ENCODE data around the gene PITRM1.

The PITRM1 gene

DNA sequence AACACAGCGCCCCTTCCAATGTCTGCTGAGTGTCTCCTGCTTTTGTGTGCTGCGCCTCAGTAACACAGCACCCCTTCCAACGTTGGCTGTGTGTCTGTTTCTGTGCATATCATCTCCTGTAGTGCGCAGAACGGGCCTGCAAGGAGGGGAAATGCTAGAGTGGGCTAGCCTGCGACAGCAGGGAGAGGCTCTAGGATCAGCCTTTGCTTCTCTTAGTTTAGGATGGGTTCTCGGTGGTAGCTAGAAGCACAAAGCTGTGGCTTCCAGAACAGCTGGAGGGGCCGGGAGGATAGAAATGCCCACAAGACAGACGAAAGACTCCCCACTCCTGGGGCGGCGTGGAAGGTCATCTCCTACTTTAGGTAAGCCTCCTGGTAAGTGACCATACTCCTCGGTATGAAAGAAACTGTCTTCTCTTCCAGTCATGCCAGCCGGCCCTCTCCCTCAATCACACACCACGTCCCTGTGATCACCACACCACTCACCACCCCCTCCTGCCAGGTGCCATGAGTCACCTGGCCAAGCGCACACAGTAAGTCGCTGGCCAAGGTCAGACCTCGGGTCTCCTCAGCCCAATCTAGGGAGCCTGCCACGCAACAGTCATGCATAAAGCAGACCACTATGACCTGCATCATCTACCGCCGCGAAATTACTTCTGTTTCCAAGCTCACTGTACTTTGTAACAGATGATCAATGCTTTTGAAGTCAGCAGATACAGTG lies 4.8 kb downstream of the PITRM1 start:
- no peaks in the 10 kb centered on the region for H3K27me3 ChIP-seq (ENCODE audit: control insufficient read depth, insufficient read depth, low read length, poor library complexity, severe bottlenecking)
- peaks cover 10% of the 10 kb centered on the region for H3K36me3 ChIP-seq (ENCODE audit: control insufficient read depth, insufficient read depth, low read length)
- peaks cover 4% of the 10 kb centered on the region for H3K4me1 ChIP-seq (ENCODE audit: control insufficient read depth, insufficient read depth, low read length)
- H3K27ac ChIP-seq (ENCODE audit: insufficient read depth, low read depth, low read length, poor library complexity, severe bottlenecking) = no peak overlapping the region
- no peak overlapping the region for H3K4me3 ChIP-seq (ENCODE audit: insufficient read depth, low read depth, low read length)
- H3K9me3 ChIP-seq (ENCODE audit: control insufficient read depth, low read length) = no peaks in the 10 kb centered on the region
- WGBS, 2 experiments = 91 to 92% methylated on average over 21 of the region's 21 CpGs

- Histone ChIP-seq H3K27me3 (ENCODE audit: control insufficient read depth, insufficient read depth, low read length, poor library complexity, severe bottlenecking) (no peaks in the 10 kb centered on the region), H3K4me1 (ENCODE audit: control insufficient read depth, insufficient read depth, low read length) (peaks cover 1% of the 10 kb centered on the region), H3K4me3 (ENCODE audit: insufficient read depth, low read depth, low read length) (no peak overlapping the region), H3K27ac (ENCODE audit: insufficient read depth, low read depth, low read length, poor library complexity, severe bottlenecking) (no peak overlapping the region), H3K36me3 (ENCODE audit: control insufficient read depth, insufficient read depth, low read length) (peaks cover 10% of the 10 kb centered on the region), H3K9me3 (ENCODE audit: control insufficient read depth, low read length) (no peaks in the 10 kb centered on the region)
- WGBS, 2 experiments = 93 to 99% methylated on average over 10 of the region's 10 CpGs
These were observed 5.9 kb downstream of the PITRM1 start for GRCh38 chr10:3166496-3167290.

- WGBS, 2 experiments = 91 to 97% methylated on average over 9 of the region's 9 CpGs
- H3K9me3 ChIP-seq (ENCODE audit: control insufficient read depth, low read length) = no peaks in the 10 kb centered on the region
- no peak overlapping the region for H3K4me3 ChIP-seq (ENCODE audit: insufficient read depth, low read depth, low read length)
- no peaks in the 10 kb centered on the region for H3K27me3 ChIP-seq (ENCODE audit: control insufficient read depth, insufficient read depth, low read length, poor library complexity, severe bottlenecking)
- H3K27ac ChIP-seq (ENCODE audit: insufficient read depth, low read depth, low read length, poor library complexity, severe bottlenecking) = no peak overlapping the region
- H3K36me3 ChIP-seq (ENCODE audit: control insufficient read depth, insufficient read depth, low read length) = peaks cover 10% of the 10 kb centered on the region
- no peaks in the 10 kb centered on the region for H3K4me1 ChIP-seq (ENCODE audit: control insufficient read depth, insufficient read depth, low read length)
These were observed 7.4 kb downstream of the PITRM1 start for GRCh38 chr10:3165196-3165595.

DNA sequence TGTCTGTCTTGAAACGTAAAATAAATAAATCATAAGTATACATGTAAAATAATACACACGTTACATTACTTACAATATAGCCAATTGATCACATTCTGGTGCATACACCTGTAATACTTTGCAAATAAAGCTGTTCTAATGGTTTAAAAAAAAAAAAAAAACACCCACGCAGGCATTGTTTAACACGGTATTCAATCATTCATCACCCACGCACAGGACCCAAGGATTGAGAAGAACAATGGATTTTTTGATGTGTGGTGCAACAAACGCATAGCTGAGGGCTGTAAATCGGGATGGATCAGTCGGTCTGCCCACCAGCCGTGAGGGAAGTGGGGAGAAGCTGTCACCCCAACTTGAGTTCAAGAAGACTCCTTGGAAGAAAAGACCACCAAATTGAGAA lies 8.7 kb downstream of the PITRM1 start:
- H3K4me1 ChIP-seq (ENCODE audit: control insufficient read depth, insufficient read depth, low read length) = no peaks in the 10 kb centered on the region
- 86 to 90% methylated on average over 6 to 9 of the region's 9 CpGs for WGBS, 2 experiments
- no peaks in the 10 kb centered on the region for H3K27me3 ChIP-seq (ENCODE audit: control insufficient read depth, insufficient read depth, low read length, poor library complexity, severe bottlenecking)
- peaks cover 14% of the 10 kb centered on the region for H3K36me3 ChIP-seq (ENCODE audit: control insufficient read depth, insufficient read depth, low read length)
- H3K9me3 ChIP-seq (ENCODE audit: control insufficient read depth, low read length) = no peaks in the 10 kb centered on the region
- no peak overlapping the region for H3K4me3 ChIP-seq (ENCODE audit: insufficient read depth, low read depth, low read length)
- no peak overlapping the region for H3K27ac ChIP-seq (ENCODE audit: insufficient read depth, low read depth, low read length, poor library complexity, severe bottlenecking)

DNA sequence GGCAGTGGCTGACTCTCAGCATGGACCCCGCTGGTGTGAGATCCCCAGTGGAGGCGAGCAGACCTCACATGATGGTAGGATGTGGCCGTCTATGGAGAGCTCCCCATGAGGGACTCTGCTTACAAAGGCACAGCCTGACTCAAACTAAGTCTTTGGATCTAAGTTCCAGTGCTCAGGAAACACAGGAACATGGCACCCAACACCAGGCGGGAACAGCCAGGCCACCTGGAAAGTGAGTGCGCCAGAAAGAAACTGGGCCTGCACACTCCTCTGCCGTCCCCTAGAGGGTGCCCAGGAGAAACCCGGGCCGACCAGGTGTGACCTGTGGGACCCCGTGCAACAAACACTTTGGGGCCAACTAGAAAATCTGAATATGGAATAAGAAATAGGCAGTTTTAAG lies 10.0 kb downstream of the PITRM1 start:
- peaks cover 22% of the 10 kb centered on the region for H3K36me3 ChIP-seq (ENCODE audit: control insufficient read depth, insufficient read depth, low read length)
- H3K27ac ChIP-seq (ENCODE audit: insufficient read depth, low read depth, low read length, poor library complexity, severe bottlenecking) = no peak overlapping the region
- 91% methylated on average over 9 of the region's 9 CpGs for WGBS, 2 experiments
- H3K4me1 ChIP-seq (ENCODE audit: control insufficient read depth, insufficient read depth, low read length) = no peaks in the 10 kb centered on the region
- no peaks in the 10 kb centered on the region for H3K27me3 ChIP-seq (ENCODE audit: control insufficient read depth, insufficient read depth, low read length, poor library complexity, severe bottlenecking)
- no peaks in the 10 kb centered on the region for H3K9me3 ChIP-seq (ENCODE audit: control insufficient read depth, low read length)
- no peak overlapping the region for H3K4me3 ChIP-seq (ENCODE audit: insufficient read depth, low read depth, low read length)

- Histone ChIP-seq H3K27ac (ENCODE audit: insufficient read depth, low read depth, low read length, poor library complexity, severe bottlenecking) (no peak overlapping the region), H3K4me3 (ENCODE audit: insufficient read depth, low read depth, low read length) (no peak overlapping the region), H3K27me3 (ENCODE audit: control insufficient read depth, insufficient read depth, low read length, poor library complexity, severe bottlenecking) (no peaks in the 10 kb centered on the region), H3K4me1 (ENCODE audit: control insufficient read depth, insufficient read depth, low read length) (no peaks in the 10 kb centered on the region), H3K36me3 (ENCODE audit: control insufficient read depth, insufficient read depth, low read length) (peaks cover 22% of the 10 kb centered on the region), H3K9me3 (ENCODE audit: control insufficient read depth, low read length) (no peaks in the 10 kb centered on the region)
- 94 to 95% methylated on average over 10 of the region's 10 CpGs for WGBS, 2 experiments
These were observed 13.4 kb downstream of the PITRM1 start for GRCh38 chr10:3159152-3159551.

GRCh38 chr10:3154666-3155065 lies 17.9 kb downstream of the PITRM1 start:
- Histone ChIP-seq H3K9me3 (ENCODE audit: control insufficient read depth, low read length) (no peaks in the 10 kb centered on the region), H3K27ac (ENCODE audit: insufficient read depth, low read depth, low read length, poor library complexity, severe bottlenecking) (no peak overlapping the region), H3K36me3 (ENCODE audit: control insufficient read depth, insufficient read depth, low read length) (peaks cover 17% of the 10 kb centered on the region), H3K27me3 (ENCODE audit: control insufficient read depth, insufficient read depth, low read length, poor library complexity, severe bottlenecking) (no peaks in the 10 kb centered on the region), H3K4me1 (ENCODE audit: control insufficient read depth, insufficient read depth, low read length) (no peaks in the 10 kb centered on the region), H3K4me3 (ENCODE audit: insufficient read depth, low read depth, low read length) (no peak overlapping the region)
- 93 to 94% methylated on average over 10 of the region's 10 CpGs for WGBS, 2 experiments

- H3K36me3 ChIP-seq (ENCODE audit: control insufficient read depth, insufficient read depth, low read length) = peaks cover 5% of the 10 kb centered on the region
- H3K27ac ChIP-seq (ENCODE audit: insufficient read depth, low read depth, low read length, poor library complexity, severe bottlenecking) = no peak overlapping the region
- WGBS, 2 experiments = 83 to 86% methylated on average over 9 of the region's 9 CpGs
- no peaks in the 10 kb centered on the region for H3K27me3 ChIP-seq (ENCODE audit: control insufficient read depth, insufficient read depth, low read length, poor library complexity, severe bottlenecking)
- H3K4me1 ChIP-seq (ENCODE audit: control insufficient read depth, insufficient read depth, low read length) = no peaks in the 10 kb centered on the region
- no peaks in the 10 kb centered on the region for H3K9me3 ChIP-seq (ENCODE audit: control insufficient read depth, low read length)
- H3K4me3 ChIP-seq (ENCODE audit: insufficient read depth, low read depth, low read length) = no peak overlapping the region
These were observed 20.0 kb downstream of the PITRM1 start for GRCh38 chr10:3152566-3152935.

DNA sequence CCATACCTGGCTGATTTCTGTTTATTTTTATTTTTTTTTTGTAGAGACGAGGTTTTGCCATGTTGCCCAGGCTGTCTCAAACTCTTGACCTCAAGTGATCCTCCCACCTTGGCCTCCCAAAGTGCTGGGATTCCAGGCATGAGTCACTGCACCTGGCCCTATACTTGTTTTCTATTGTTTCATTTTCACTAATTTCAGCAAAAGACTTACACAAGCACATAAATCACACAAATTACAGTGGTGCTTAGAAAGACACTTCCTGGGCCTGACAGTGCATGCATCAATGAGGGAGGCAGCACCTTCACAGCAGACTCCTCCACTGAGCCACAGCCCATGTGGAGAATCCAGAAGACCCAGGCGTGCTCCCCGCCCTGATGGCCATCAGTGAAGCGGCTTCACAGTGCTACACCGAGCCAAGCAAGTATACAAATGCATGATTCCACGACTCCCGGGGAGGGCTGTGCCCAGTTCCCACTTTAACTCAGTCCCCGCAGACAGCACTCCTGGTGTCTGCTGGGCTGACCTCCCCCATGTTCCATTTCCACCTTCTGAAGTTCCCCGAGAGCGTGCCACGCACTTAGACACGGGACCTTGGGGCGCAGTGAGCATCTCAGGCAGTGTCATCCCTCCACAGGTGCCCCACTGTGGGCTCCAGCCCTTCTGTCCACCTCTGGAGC lies 20.6 kb downstream of the PITRM1 start:
- no peaks in the 10 kb centered on the region for H3K9me3 ChIP-seq (ENCODE audit: control insufficient read depth, low read length)
- peaks cover 4% of the 10 kb centered on the region for H3K36me3 ChIP-seq (ENCODE audit: control insufficient read depth, insufficient read depth, low read length)
- H3K27me3 ChIP-seq (ENCODE audit: control insufficient read depth, insufficient read depth, low read length, poor library complexity, severe bottlenecking) = no peaks in the 10 kb centered on the region
- H3K4me1 ChIP-seq (ENCODE audit: control insufficient read depth, insufficient read depth, low read length) = no peaks in the 10 kb centered on the region
- no peak overlapping the region for H3K27ac ChIP-seq (ENCODE audit: insufficient read depth, low read depth, low read length, poor library complexity, severe bottlenecking)
- H3K4me3 ChIP-seq (ENCODE audit: insufficient read depth, low read depth, low read length) = no peak overlapping the region
- 93 to 94% methylated on average over 13 of the region's 13 CpGs for WGBS, 2 experiments

GRCh38 chr10:3150961-3151360 lies 21.6 kb downstream of the PITRM1 start:
- no peaks in the 10 kb centered on the region for H3K4me1 ChIP-seq (ENCODE audit: control insufficient read depth, insufficient read depth, low read length)
- H3K36me3 ChIP-seq (ENCODE audit: control insufficient read depth, insufficient read depth, low read length) = peaks cover 4% of the 10 kb centered on the region
- no peak overlapping the region for H3K27ac ChIP-seq (ENCODE audit: insufficient read depth, low read depth, low read length, poor library complexity, severe bottlenecking)
- H3K4me3 ChIP-seq (ENCODE audit: insufficient read depth, low read depth, low read length) = no peak overlapping the region
- WGBS, 2 experiments = 95 to 97% methylated on average over 14 of the region's 14 CpGs
- H3K9me3 ChIP-seq (ENCODE audit: control insufficient read depth, low read length) = no peaks in the 10 kb centered on the region
- no peaks in the 10 kb centered on the region for H3K27me3 ChIP-seq (ENCODE audit: control insufficient read depth, insufficient read depth, low read length, poor library complexity, severe bottlenecking)

Measured in ectodermal cell (in vitro differentiated cells).